MCF 10A (cell line): ENCODE data around the gene MARCHF11. TPM values are rescaled to one million over a fixed set of nuclear protein-coding genes. Genes with fewer than 3 reads are reported as not detected.

Experiments
- BruUV-seq: library from RNA; stranded (reverse); fragments of 400-500 nt; replicated peaks from 2 replicates; lab custom pipeline; 2021; lab: Mats Ljungman, UMichigan
- CTCF ChIA-PET: fragments of 300-600 bp; sonication (Branson Sonifier 250); formaldehyde crosslinking; extraction: SDS; loops from one replicate; lab custom pipeline; 2021; ENCODE audit warnings: antibody characterized with exemption, inconsistent platforms; lab: Yijun Ruan, JAX
- POLR2A ChIA-PET: fragments of 300-600, 350-650 bp; sonication (Branson Sonifier 250); formaldehyde crosslinking; extraction: SDS; loops from one replicate; lab custom pipeline; 2020; ENCODE audit warnings: antibody characterized with exemption, inconsistent platforms; lab: Yijun Ruan, JAX
- DNase-seq: peaks from one replicate; pipeline ENCODE4 v3.0.0-alpha.2; 2018; ENCODE audit not compliant: unreplicated experiment
- H3K27ac Mint-ChIP-seq: one replicate; pipeline ENCODE4 v1.8.0; 2022; ENCODE audit warnings: mild to moderate bottlenecking, low read depth, mixed read lengths; ENCODE audit not compliant: unreplicated experiment
- H3K27me3 Mint-ChIP-seq: one replicate; pipeline ENCODE4 v1.8.0; 2022; ENCODE audit warnings: mixed read lengths; ENCODE audit not compliant: insufficient read depth, unreplicated experiment
- H3K36me3 Mint-ChIP-seq: one replicate; pipeline ENCODE4 v1.8.0; 2022; ENCODE audit warnings: mild to moderate bottlenecking, moderate library complexity, mixed read lengths; ENCODE audit not compliant: insufficient read depth, unreplicated experiment
- H3K4me1 Mint-ChIP-seq: one replicate; pipeline ENCODE4 v1.8.0; 2022; ENCODE audit warnings: mixed read lengths; ENCODE audit not compliant: insufficient read depth, unreplicated experiment
- H3K4me3 Mint-ChIP-seq: one replicate; pipeline ENCODE4 v1.8.0; 2022; ENCODE audit warnings: mild to moderate bottlenecking, moderate library complexity, mixed read lengths; ENCODE audit not compliant: unreplicated experiment
- H3K9me3 Mint-ChIP-seq: one replicate; pipeline ENCODE4 v1.8.0; 2022; ENCODE audit warnings: mixed read lengths; ENCODE audit not compliant: unreplicated experiment
- CTCF ChIP-seq: fragments of 200-600 bp; IDR thresholded peaks from one replicate; pipeline ENCODE4 v1.8.0; 2022; ENCODE audit warnings: antibody characterized with exemption, mild to moderate bottlenecking; ENCODE audit not compliant: unreplicated experiment
- intact Hi-C: fragments of 100-400 bp; cut with micrococcal nuclease; formaldehyde crosslinking; loops from 2 replicates; pipeline ENCODE4 v1.14.1; 2022
- total RNA-seq: library from RNA; stranded (reverse); gene quantifications from 2 replicates; pipeline ENCODE4 v1.2.3, GENCODE V29; 2022

The MARCHF11 gene
- total RNA-seq, 1 experiment from 2014 or later: not detected

GRCh38 chr5:16179936-16180788 is 571 bp upstream of the MARCHF11 start:
- Mint-ChIP-seq H3K27ac (no peak overlapping the region), H3K4me1 (no peaks in the 10 kb centered on the region), H3K36me3 (no peaks in the 10 kb centered on the region), H3K27me3 (peaks cover 66% of the 10 kb centered on the region), H3K4me3 (no peak overlapping the region), H3K9me3 (no peaks in the 10 kb centered on the region)
- CTCF ChIA-PET: no interaction called here
- no peak for TF ChIP-seq CTCF
- DNase-seq: no peak
- POLR2A ChIA-PET: no interaction called here
- BruUV-seq: no TSS peak
- intact Hi-C loops: no loop called here

DNA sequence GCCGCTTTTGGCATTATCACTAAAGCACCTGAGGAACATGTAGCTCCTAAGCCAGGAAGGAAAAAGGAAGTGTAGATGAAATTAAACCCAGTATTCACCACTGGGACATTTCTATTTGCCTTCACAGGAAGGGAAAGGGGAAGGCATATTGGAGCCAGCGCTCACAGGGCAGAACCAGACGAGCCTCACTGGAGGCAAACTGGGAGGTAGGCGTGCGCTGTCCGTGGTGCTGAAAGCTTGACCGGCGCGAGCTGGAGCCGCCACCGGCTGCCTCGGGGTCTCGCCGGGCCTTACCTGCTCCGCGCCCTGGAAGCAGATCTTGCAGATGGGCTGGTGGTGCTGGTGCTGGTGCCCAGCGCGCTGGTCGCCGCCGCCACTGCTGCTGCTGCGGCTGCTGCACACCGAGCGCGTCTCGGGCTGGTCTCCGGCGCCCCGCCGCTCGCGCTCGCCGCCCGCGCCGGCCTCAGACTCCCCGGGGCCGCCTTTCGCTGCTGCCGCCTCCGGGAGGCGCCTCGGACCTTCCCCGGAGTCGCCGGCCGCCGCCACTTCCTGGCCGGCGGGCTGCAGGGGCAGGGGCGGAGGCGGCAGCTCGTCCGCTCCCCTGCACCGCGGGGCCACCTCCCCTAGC is 732 bp downstream of the MARCHF11 start:
- Mint-ChIP-seq H3K4me3 (no peak overlapping the region), H3K27me3 (peaks cover 62% of the 10 kb centered on the region), H3K9me3 (no peaks in the 10 kb centered on the region), H3K36me3 (no peaks in the 10 kb centered on the region), H3K27ac (no peak overlapping the region), H3K4me1 (no peaks in the 10 kb centered on the region)
- POLR2A ChIA-PET: interaction anchor here (1.2 kb wide), 1 partner anchor 212 kb away, joined by 3 read pairs; no protein-coding TSS in a partner anchor
- CTCF ChIA-PET: no interaction called here
- no TSS peak for BruUV-seq
- intact Hi-C loops: no loop called here
- no peak for TF ChIP-seq CTCF
- peak; percentile 49 for DNase-seq

DNA sequence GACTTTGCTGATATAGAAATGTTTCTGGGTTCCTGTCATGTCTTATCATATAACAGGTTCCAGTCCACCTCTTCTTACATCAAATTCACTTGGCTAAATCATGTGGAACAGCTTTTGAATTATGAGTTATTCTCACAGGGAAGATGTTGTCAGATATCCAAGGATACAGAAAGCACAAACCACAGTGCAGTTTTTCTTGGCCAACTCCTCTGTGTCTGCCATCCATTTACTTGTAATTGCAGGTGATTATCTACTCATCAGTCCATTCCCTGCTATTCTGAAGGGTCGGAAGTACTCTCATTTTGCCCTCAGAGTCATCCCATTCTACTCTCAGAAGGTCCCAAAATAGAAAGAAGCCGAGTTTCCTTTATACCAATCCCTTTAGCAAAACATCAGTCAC is 10.0 kb downstream of the MARCHF11 start:
- no peak overlapping the region for H3K4me3 Mint-ChIP-seq
- DNase-seq: no peak
- no peaks in the 10 kb centered on the region for H3K4me1 Mint-ChIP-seq
- peaks cover 91% of the 10 kb centered on the region for H3K27me3 Mint-ChIP-seq
- ChIA-PET CTCF (interaction anchor here (2.0 kb wide), 1 partner anchor 9 kb away, joined by 11 read pairs; no protein-coding TSS in a partner anchor), POLR2A (no interaction called here)
- no peak for TF ChIP-seq CTCF
- no peaks in the 10 kb centered on the region for H3K9me3 Mint-ChIP-seq
- no peak overlapping the region for H3K27ac Mint-ChIP-seq
- no TSS peak for BruUV-seq
- H3K36me3 Mint-ChIP-seq: no peaks in the 10 kb centered on the region
- intact Hi-C loops: no loop called here

- Mint-ChIP-seq H3K4me3 (no peak overlapping the region), H3K27ac (no peak overlapping the region), H3K27me3 (peaks cover 53% of the 10 kb centered on the region), H3K36me3 (no peaks in the 10 kb centered on the region), H3K4me1 (no peaks in the 10 kb centered on the region), H3K9me3 (peaks cover 7% of the 10 kb centered on the region)
- TF ChIP-seq CTCF: peak; percentile 62
- BruUV-seq: no TSS peak
- ChIA-PET POLR2A (interaction anchor here (1.8 kb wide), 1 partner anchor 295 kb away, joined by 9 read pairs; no protein-coding TSS in a partner anchor), CTCF (interaction anchor here (0.6 to 6.8 kb wide), 46 partner anchors 9 to 1398 kb away, joined by 3 to 210 read pairs (median 4); no protein-coding TSS in a partner anchor)
- intact Hi-C loops: loop anchor here (1.0 to 5.0 kb wide), 5 partner anchors 47 to 1042 kb away; no protein-coding TSS in a partner anchor
- peak; percentile 68 for DNase-seq
These were observed 18.9 kb downstream of the MARCHF11 start for GRCh38 chr5:16160706-16161105.
